HuH-7.5 (cell line): ENCODE data around the gene C10orf71.

ENCODE experiments used
- DNase-seq: peaks from one replicate; pipeline ENCODE4 v3.0.0; 2011; ENCODE audit warnings: low spot score

C10orf71 gene

GRCh38 chr10:49361735-49362568 is 63.0 kb downstream of the C10orf71 start:
- no peak for DNase-seq

GRCh38 chr10:49362596-49363260 is 63.8 kb downstream of the C10orf71 start:
- DNase-seq, result no peak

GRCh38 chr10:49363309-49364031 is 64.5 kb downstream of the C10orf71 start:
- no peak for DNase-seq

- DNase-seq, result no peak
Observed at GRCh38 chr10:49364051-49364450, 65.1 kb downstream of the C10orf71 start.

- DNase-seq, result no peak
Observed at GRCh38 chr10:49364747-49365146, 65.8 kb downstream of the C10orf71 start.

- DNase-seq, result no peak
Observed at GRCh38 chr10:49365275-49365674, 66.3 kb downstream of the C10orf71 start.

GRCh38 chr10:49365675-49366415 is 66.9 kb downstream of the C10orf71 start:
- DNase-seq, result no peak

GRCh38 chr10:49366460-49366859 is 67.5 kb downstream of the C10orf71 start:
- DNase-seq, result no peak

GRCh38 chr10:49367600-49367999 is 68.6 kb downstream of the C10orf71 start:
- DNase-seq, result no peak

GRCh38 chr10:49368256-49368655 is 69.3 kb downstream of the C10orf71 start:
- no peak for DNase-seq

- DNase-seq, result no peak
Observed at GRCh38 chr10:49369216-49370162, 70.5 kb downstream of the C10orf71 start.

- no peak for DNase-seq
Observed at GRCh38 chr10:49370326-49371100, 71.5 kb downstream of the C10orf71 start.

- DNase-seq, result no peak
Observed at GRCh38 chr10:49371967-49372366, 73.0 kb downstream of the C10orf71 start.

- DNase-seq, result no peak
Observed at GRCh38 chr10:49373361-49373760, 74.4 kb downstream of the C10orf71 start.

GRCh38 chr10:49374740-49375139 is 75.8 kb downstream of the C10orf71 start:
- no peak for DNase-seq

GRCh38 chr10:49375611-49376010 is 76.6 kb downstream of the C10orf71 start:
- no peak for DNase-seq
